GM12874 (cell line): ENCODE data around the gene TRIM16.
"Not testable (repeated sequence)": the region's sequence is repeated elsewhere in the genome, so short reads cannot be mapped to it uniquely, and the experiment has no call there.

Experiments used
- TF ChIP-seq, protein P1 (sequence below): IDR thresholded peaks from 2 replicates; pipeline ENCODE4 v1.5.1; 2011; ENCODE audit warnings: low read depth, mild to moderate bottlenecking, control low read depth, low read length, moderate library complexity; ENCODE audit not compliant: insufficient read depth

Gene TRIM16

DNA sequence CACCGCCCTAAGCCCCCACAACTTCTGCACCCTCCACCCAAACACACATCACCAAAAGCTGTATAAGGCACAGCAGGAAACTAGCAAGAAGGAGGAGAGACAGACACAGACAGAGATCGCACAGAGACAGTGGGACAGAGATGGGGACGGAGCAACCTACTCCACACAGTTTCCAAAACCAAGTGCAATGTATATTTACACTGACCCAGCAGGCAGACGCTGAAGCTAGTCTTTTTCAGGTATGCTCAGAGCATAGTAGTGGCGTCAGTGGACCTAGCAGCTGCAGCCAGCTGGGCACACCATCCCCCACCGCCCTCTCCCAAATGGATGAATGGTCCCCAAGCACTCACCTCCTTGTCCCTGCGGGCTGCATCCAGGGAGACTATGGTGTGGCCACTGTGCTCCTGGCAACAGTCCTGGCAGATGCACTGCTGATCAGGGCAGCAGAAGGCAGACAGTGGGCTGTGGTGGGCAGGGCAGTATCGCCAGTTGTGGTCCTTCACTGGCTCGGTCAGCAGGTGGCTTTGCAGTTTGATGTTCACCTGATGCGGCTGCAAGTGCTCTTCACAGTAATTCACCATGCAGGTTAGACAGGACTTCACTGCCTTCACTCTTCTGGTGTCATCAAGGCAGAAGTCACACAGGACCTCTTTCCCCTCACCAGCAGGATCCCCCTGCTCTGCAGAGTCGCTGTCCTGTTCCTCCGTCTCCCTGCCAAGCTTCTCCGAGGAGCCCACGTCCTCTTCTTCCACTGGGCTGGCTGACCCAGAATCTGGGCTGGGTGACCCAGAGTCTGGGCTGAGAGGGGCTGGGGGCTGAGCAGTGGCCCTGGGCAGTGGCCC, 33.1 kb downstream of the TRIM16 start:
- TF ChIP-seq, protein P1, sequence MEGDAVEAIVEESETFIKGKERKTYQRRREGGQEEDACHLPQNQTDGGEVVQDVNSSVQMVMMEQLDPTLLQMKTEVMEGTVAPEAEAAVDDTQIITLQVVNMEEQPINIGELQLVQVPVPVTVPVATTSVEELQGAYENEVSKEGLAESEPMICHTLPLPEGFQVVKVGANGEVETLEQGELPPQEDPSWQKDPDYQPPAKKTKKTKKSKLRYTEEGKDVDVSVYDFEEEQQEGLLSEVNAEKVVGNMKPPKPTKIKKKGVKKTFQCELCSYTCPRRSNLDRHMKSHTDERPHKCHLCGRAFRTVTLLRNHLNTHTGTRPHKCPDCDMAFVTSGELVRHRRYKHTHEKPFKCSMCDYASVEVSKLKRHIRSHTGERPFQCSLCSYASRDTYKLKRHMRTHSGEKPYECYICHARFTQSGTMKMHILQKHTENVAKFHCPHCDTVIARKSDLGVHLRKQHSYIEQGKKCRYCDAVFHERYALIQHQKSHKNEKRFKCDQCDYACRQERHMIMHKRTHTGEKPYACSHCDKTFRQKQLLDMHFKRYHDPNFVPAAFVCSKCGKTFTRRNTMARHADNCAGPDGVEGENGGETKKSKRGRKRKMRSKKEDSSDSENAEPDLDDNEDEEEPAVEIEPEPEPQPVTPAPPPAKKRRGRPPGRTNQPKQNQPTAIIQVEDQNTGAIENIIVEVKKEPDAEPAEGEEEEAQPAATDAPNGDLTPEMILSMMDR: no peak

DNA sequence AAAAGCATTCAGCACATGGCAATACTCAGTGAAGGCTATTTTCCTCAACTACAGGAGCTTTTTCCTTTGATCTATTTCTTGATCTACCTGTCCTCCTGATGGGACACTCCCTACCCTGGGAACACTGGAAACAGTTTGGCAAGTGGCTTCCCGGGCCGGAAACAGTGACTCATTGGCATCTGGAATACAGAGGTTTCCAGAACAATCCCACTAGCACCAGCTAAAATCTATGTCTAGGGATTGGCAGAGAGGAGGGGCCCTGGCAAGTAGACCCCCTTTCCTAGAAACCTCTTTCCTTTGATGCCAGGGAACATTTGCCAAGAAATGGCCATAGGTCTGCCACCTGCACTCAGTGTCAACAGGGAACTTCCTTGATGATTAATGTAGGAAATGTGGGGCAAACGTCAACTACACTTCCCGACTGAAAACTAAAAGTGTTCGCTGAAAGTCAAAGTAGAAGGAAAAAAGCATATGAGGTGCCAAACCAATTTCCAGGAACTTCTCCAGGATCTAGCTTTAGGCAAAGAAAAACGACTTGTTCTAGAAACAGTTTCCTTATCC, 34.2 kb downstream of the TRIM16 start:
- TF ChIP-seq, protein P1: no peak

DNA sequence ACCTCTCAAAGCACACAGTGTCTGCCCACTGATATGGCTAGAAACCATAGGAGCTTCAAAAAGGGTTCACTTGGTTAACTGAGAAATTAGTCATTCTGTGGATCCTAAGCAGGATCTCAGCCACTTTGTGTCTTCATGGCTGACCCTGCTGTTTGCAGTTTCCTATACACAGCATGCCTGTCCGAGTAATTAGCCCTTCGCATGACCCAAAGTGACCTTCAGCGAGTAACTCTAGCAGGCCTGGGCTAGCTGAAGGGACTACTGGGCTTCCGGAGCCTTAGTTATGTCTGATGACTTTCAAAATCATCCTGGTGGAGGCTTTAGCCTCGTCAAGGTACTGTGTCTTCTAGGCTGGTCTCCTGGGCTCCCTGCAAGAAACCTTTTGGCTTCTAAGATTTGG, 35.7 kb downstream of the TRIM16 start:
- TF ChIP-seq, protein P1: no peak

DNA sequence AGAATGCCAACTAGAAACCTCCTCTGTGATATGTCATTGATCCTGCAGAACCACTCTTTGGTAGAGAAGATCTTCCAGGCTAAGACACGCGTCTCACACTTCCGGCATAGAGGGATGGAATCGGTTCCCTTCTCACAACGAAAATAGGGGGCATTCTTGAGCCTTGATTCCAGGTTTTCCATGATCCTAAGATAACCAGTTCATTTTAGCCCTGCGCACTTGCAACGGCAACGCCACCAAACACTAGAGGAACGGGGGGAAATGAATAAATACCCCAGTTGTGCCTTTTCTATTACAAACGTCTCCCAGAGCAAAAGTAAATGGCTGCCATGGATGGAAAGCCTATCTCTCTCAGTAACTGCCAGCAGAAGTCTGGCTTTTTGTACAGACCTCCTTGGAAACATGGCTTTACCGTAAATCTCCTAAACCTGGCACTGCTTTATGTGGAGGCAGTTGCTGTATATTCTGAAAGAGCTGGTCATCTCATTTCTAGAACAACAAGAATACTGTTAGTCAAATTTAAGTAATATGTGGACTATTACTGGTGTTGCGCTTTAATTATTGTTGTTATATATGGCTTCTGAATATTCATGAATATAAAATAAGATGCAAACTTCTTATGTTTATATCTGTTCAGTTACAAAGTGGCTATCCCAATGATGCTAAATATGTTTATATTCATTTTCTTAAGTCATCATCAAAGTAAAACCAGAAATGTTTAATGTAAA, 64.6 kb downstream of the TRIM16 start, which contains the start of gene FBXW10B:
TSS of gene FBXW10B (minus strand) at position 374 of the 728 bp plus-strand sequence. CDS start at position 182, 192 bp downstream.
- TF ChIP-seq, protein P1: not testable (repeated sequence)
